Stimulated activated naive CD4-positive, alpha-beta T cell treated with Interleukin-2 at 50 U/mL for 16 hours (primary cell): Measurements from ENCODE around the gene SLC39A3.

Experiments
- DNase-seq: peaks from one replicate; lab custom pipeline; 2025; lab: John Stamatoyannopoulos, UW

SLC39A3 gene

GRCh38 chr19:2768365-2769132, 28.7 kb upstream of the SLC39A3 start:
- no peak for DNase-seq

GRCh38 chr19:2767688-2768087, 27.9 kb upstream of the SLC39A3 start:
- DNase-seq = no peak

- no peak for DNase-seq
Observed at GRCh38 chr19:2766594-2767372, 27.0 kb upstream of the SLC39A3 start.

GRCh38 chr19:2765376-2765775, 25.6 kb upstream of the SLC39A3 start:
- DNase-seq = no peak

- no peak for DNase-seq
Observed at GRCh38 chr19:2764945-2765344, 25.1 kb upstream of the SLC39A3 start.

GRCh38 chr19:2763687-2764086, 23.9 kb upstream of the SLC39A3 start:
- no peak for DNase-seq

GRCh38 chr19:2762783-2763496, 23.1 kb upstream of the SLC39A3 start:
- DNase-seq = no peak

- DNase-seq = no peak
Observed at GRCh38 chr19:2761876-2762782, 22.3 kb upstream of the SLC39A3 start.

- DNase-seq = no peak
Observed at GRCh38 chr19:2761309-2761677, 21.5 kb upstream of the SLC39A3 start.

- DNase-seq = no peak
Observed at GRCh38 chr19:2759965-2760364, 20.1 kb upstream of the SLC39A3 start.

- DNase-seq = no peak
Observed at GRCh38 chr19:2759362-2759761, 19.5 kb upstream of the SLC39A3 start.

GRCh38 chr19:2758601-2759313, 18.9 kb upstream of the SLC39A3 start:
- no peak for DNase-seq

GRCh38 chr19:2756921-2757881, 17.4 kb upstream of the SLC39A3 start:
- no peak for DNase-seq

- no peak for DNase-seq
Observed at GRCh38 chr19:2756477-2756876, 16.7 kb upstream of the SLC39A3 start.

GRCh38 chr19:2755811-2756210, 16.0 kb upstream of the SLC39A3 start:
- no peak for DNase-seq

- no peak for DNase-seq
Observed at GRCh38 chr19:2755448-2755705, 15.6 kb upstream of the SLC39A3 start.

- DNase-seq = no peak
Observed at GRCh38 chr19:2754659-2755447, 15.0 kb upstream of the SLC39A3 start.

- DNase-seq = no peak
Observed at GRCh38 chr19:2751438-2751830, 11.6 kb upstream of the SLC39A3 start.

- no peak for DNase-seq
Observed at GRCh38 chr19:2750808-2751437, 11.1 kb upstream of the SLC39A3 start.
